Measurements from ENCODE around the gene AKAP13. TPM values are rescaled to one million over a fixed set of nuclear protein-coding genes. Genes with fewer than 3 reads are reported as not detected.
A peak's percentile ranks its signal among the peaks of the same experiment; 100 is the strongest.

The AKAP13 gene
- total RNA-seq, 6 donors from 2014 or later: 329 to 1,278 (median 748) TPM

- peak overlapping the region; percentile 27 to 78 (median 56) for H3K27ac ChIP-seq
Measured at GRCh38 chr15:85414037-85414436, 33.6 kb downstream of the AKAP13 start.

GRCh38 chr15:85414495-85414894 lies 34.1 kb downstream of the AKAP13 start:
- no peak for ATAC-seq (ENCODE audit: low FRiP score in 2 of 2)
- no peaks in the 10 kb centered on the region for H3K27me3 ChIP-seq
- no peaks in the 10 kb centered on the region for H3K36me3 ChIP-seq
- H3K9me3 ChIP-seq: no peaks in the 10 kb centered on the region
- peaks cover 30 to 38% (median 32%) of the 10 kb centered on the region in 4 donors for H3K4me1 ChIP-seq
- TF ChIP-seq EP300 (IDR thresholded peaks at IDR 0.05) (no peak), CTCF (IDR thresholded peaks at IDR 0.05) (peak in 1 of 6 experiments; percentile 50)
- H3K4me3 ChIP-seq: no peak overlapping the region
- peak overlapping the region in 3 of 4 donors; percentile 37 to 78 (median 68) for H3K27ac ChIP-seq
- no peak for DNase-seq

More at GRCh38 chr15:85414037-85414436, 33.6 kb downstream of the AKAP13 start:
- Histone ChIP-seq H3K4me3 (no peak overlapping the region), H3K9me3 (no peaks in the 10 kb centered on the region), H3K4me1 (peaks cover 31 to 38% (median 35%) of the 10 kb centered on the region in 4 donors), H3K36me3 (no peaks in the 10 kb centered on the region), H3K27me3 (no peaks in the 10 kb centered on the region)
- 58 to 70% methylated on average over 4 of the region's 4 CpGs for WGBS, 2 donors
- no peak for DNase-seq
- TF ChIP-seq CTCF (IDR thresholded peaks at IDR 0.05): no peak
- TF ChIP-seq EP300 (IDR thresholded peaks at IDR 0.05): no peak
- no peak for TF ChIP-seq POLR2AphosphoS5 (IDR thresholded peaks at IDR 0.05)
- TF ChIP-seq POLR2A (IDR thresholded peaks at IDR 0.05): no peak
- no peak for ATAC-seq (ENCODE audit: low FRiP score in 2 of 2)

GRCh38 chr15:85414991-85415390 lies 34.6 kb downstream of the AKAP13 start:
- DNase-seq: peak in 1 of 2 donors; percentile 57
- peak overlapping the region in 3 of 4 donors; percentile 37 to 78 (median 68) for H3K27ac ChIP-seq
- WGBS, 2 donors: 96 to 98% methylated on average over 10 of the region's 10 CpGs

GRCh38 chr15:85415783-85416182 lies 35.4 kb downstream of the AKAP13 start:
- DNase-seq (no peak), ATAC-seq (ENCODE audit: low FRiP score in 2 of 2) (no peak)
- no peaks in the 10 kb centered on the region for H3K27me3 ChIP-seq
- H3K36me3 ChIP-seq: no peaks in the 10 kb centered on the region
- no peaks in the 10 kb centered on the region for H3K9me3 ChIP-seq
- H3K4me3 ChIP-seq: no peak overlapping the region
- H3K27ac ChIP-seq: no peak overlapping the region
- no peak for TF ChIP-seq CTCF (IDR thresholded peaks at IDR 0.05)
- no peak for TF ChIP-seq POLR2A (IDR thresholded peaks at IDR 0.05)
- TF ChIP-seq EP300 (IDR thresholded peaks at IDR 0.05): no peak
- TF ChIP-seq POLR2AphosphoS5 (IDR thresholded peaks at IDR 0.05): no peak
- peaks cover 30 to 41% (median 35%) of the 10 kb centered on the region in 4 donors for H3K4me1 ChIP-seq
- WGBS, 2 donors: 81 to 96% methylated on average over 2 of the region's 2 CpGs

More at GRCh38 chr15:85414991-85415390, 34.6 kb downstream of the AKAP13 start:
- H3K4me3 ChIP-seq: no peak overlapping the region
- H3K27me3 ChIP-seq: no peaks in the 10 kb centered on the region
- no peaks in the 10 kb centered on the region for H3K36me3 ChIP-seq
- peaks cover 30 to 38% (median 32%) of the 10 kb centered on the region in 4 donors for H3K4me1 ChIP-seq
- H3K9me3 ChIP-seq: no peaks in the 10 kb centered on the region
- no peak for ATAC-seq (ENCODE audit: low FRiP score in 2 of 2)
- no peak for TF ChIP-seq POLR2A (IDR thresholded peaks at IDR 0.05)
- no peak for TF ChIP-seq EP300 (IDR thresholded peaks at IDR 0.05)
- TF ChIP-seq POLR2AphosphoS5 (IDR thresholded peaks at IDR 0.05): no peak
- TF ChIP-seq CTCF (IDR thresholded peaks at IDR 0.05): no peak

GRCh38 chr15:85417276-85417675 lies 36.9 kb downstream of the AKAP13 start:
- no peaks in the 10 kb centered on the region for H3K36me3 ChIP-seq
- no peak overlapping the region for H3K4me3 ChIP-seq
- no peak for TF ChIP-seq POLR2AphosphoS5 (IDR thresholded peaks at IDR 0.05)
- no peak for TF ChIP-seq CTCF (IDR thresholded peaks at IDR 0.05)
- no peak for TF ChIP-seq EP300 (IDR thresholded peaks at IDR 0.05)
- TF ChIP-seq POLR2A (IDR thresholded peaks at IDR 0.05): no peak
- WGBS, 2 donors: 91 to 93% methylated on average over 5 of the region's 5 CpGs
- ATAC-seq (ENCODE audit: low FRiP score in 2 of 2): no peak
- no peaks in the 10 kb centered on the region for H3K9me3 ChIP-seq
- peaks cover 44 to 51% (median 47%) of the 10 kb centered on the region in 4 donors for H3K4me1 ChIP-seq
- H3K27me3 ChIP-seq: no peaks in the 10 kb centered on the region
- H3K27ac ChIP-seq: no peak overlapping the region
- DNase-seq: no peak
